HG03342 (cell line): ENCODE data around the gene CAMTA1.

Experiments
- ATAC-seq: cut with Tn5 transposase; IDR thresholded peaks from one replicate; pipeline ENCODE4 v1.9.1; 2021; ENCODE audit warnings: mild to moderate bottlenecking, moderate library complexity; ENCODE audit not compliant: unreplicated experiment

Gene CAMTA1

GRCh38 chr1:7015022-7015421, 229.8 kb downstream of the CAMTA1 start:
- ATAC-seq: no peak

DNA sequence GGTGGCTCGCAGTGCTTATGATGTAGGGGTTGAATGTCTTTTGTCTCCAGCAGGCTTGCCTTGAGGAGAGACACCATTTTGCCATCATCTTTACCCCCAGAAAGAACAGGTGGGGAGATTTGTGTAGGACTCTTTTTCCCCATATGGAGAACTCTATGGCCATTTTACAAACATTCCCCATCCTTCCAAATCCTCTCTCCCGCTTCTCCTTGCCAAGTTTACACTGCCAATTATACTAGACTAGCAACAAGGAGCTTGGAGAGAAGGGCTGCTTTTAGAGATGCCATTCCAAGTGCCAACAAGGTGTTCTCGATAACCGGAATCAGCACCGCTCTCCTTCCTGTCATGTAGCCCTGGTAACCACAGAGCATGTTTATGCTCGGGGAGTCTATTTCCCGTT, 233.1 kb downstream of the CAMTA1 start:
- ATAC-seq: no peak

DNA sequence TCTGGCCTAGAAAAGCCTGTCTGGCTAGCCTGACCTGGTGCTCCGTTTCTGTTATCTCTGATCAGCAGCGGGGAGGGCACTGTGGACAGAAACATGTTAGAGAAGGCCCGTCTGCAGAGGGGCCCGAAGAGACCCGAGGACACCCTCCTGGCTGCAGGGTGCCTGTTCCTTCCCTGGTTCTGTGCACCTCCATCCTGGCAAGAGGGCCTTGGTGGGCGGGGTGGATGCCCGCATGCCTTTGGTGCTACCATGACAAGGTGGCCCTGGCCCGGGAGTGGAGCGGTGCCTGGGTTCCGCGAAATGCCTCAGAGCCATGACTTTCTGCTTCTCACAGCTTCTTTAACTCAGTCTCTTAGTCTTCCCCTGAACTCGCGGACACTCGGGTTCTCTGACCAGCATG, 233.6 kb downstream of the CAMTA1 start:
- no peak for ATAC-seq

- ATAC-seq: no peak
Observed at GRCh38 chr1:7019510-7019909, 234.3 kb downstream of the CAMTA1 start.

GRCh38 chr1:7022058-7022457, 236.8 kb downstream of the CAMTA1 start:
- ATAC-seq: no peak

DNA sequence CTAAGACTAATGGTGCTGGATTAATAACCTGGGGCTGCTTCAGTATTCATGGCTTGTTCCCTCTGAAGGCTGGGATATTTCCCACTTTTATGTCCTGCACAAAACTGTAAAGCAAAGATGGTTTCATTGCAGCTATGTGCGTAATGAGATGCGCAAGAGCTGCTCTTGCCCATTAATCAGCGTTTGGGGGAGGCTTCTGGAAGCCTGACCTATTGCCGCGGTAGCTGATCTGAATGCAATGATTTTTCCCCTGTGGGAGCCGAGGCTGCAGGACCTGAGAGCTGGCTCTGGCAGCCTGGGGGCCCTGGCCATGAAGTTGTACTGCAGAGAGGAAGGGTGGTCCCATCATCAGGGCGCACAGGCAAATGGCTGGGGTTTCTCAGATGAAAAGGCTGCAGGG, 239.8 kb downstream of the CAMTA1 start:
- no peak for ATAC-seq

GRCh38 chr1:7026169-7026568, 240.9 kb downstream of the CAMTA1 start:
- no peak for ATAC-seq

DNA sequence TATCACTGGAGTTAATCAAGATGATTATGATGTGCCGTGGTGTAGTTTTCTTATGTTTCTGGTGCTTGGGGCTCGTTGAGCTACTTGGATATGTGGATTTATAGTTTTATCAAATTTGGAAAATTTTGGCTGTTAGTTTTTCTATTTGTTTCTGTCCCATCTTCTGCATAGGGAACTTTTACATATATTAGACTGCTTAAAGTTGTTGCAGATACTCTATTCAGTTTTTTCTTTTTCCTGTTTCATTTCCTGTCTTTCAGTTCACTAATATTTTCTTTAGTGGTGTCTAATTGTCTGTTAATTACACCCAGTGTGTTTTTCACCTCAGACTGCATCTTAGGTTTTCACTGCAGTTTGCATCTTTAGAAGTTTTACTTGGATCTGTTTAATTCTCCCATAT, 247.7 kb downstream of the CAMTA1 start:
- no peak for ATAC-seq

GRCh38 chr1:7036386-7036785, 251.1 kb downstream of the CAMTA1 start:
- ATAC-seq: no peak

GRCh38 chr1:7039590-7040220, 254.5 kb downstream of the CAMTA1 start:
- no peak for ATAC-seq

DNA sequence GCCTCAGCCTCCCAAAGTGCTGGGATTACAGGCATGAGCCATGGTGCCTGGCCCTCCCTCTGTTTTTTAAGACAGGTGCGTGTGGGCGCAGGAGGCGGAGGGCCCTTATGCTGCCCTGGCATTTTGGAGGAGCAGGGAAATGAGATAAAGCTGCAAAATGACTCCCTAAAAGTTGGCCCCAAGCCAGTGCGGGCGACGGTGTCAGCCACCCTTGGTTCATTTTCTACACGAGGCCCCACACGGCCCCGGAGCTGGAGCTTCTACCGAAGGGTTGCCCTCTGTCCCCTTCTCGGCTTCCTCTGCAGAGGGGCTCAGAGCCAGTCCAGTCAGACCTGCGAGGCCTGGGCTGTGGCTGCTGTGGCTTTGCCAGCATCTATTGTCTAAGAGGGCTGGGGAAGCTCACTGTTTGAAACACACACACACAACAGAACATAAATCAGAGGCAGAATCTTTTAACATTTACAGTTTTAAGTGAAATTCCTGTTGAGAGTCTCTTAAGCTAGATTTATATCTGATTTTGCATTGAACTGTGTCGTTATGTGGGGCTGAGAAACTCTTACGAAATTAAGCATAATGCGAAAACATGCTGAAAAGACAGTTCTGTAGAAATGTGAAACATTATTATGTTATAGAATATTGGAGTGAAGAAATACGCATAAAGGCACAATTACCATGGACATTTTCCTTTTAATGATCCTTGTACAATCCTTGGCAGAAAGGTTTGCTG, 255.9 kb downstream of the CAMTA1 start:
- no peak for ATAC-seq

- ATAC-seq: no peak
Observed at GRCh38 chr1:7042322-7043190, 257.3 kb downstream of the CAMTA1 start.

DNA sequence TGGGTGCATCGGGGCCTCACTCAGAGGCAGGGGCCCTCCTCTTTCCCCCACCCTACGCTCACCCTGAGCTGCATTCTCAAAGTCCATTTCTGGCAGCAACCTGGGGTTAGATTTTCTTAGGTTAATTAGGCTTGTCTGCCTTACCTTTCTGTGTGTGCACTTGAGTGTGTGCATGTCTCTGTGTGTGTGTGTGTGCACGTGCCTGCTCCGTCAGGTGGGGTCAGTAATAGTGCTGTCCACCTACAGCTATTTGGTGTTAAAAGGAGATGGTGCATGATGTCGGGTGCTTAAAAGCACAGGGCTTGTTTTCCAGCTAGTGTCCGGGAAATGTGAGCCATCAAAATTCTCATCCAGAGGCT, 257.9 kb downstream of the CAMTA1 start:
- no peak for ATAC-seq

DNA sequence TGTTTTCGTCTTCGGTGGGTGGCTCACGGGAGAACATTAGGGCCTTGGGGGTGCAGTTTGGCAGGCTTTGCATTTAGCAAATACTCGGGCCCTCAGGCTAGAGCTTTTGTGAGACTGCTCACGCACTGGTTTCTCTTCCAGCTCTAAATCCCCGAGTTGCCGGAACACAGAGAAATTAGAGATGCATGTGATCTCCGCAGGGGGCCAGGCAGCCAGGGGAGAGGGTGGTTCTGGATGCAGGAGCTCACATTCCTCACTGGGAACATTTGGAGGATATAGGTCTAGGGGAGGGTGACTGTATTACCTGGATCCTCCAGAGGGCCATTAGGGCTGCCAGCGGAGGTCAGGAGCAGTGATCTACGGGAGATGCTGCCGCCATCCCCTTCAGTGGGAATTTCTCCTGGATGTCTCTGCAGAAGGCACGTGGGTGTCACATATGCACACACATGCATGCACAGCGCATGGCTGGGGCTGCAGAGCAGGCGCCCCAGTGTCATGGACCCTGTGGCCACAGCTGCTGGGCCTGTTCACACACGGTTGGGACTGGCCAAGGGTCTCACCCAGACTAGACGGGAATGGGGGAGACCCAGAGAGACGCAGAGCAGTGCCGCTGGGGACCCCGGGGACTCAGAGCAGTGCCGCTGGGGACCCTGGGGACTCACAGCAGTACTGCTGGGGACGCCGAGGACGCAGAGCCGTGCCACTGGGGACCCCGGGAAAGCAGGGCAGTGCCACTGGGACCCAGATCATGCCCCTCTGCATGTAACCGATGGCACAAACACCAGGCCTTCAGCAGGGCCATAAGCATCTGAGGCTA, 258.7 kb downstream of the CAMTA1 start:
- no peak for ATAC-seq

DNA sequence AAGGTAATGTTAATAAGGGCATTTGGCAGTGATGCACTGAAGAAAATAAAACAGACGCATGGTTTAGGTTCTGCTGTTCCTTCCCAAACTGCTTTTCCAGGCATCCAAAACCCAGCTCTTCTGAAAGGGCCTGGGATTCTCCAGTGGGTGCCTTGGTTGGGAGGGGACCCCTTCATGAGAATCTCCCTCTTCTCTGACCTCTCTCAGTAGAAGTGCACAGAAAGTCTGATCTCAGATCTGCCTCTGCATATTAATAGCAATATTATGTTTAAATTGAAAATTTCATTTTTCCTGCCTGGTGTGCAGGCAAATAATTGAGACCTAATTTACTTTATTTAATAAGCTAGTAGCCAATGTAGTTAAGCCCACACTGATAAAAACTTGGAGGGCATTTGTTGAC, 260.6 kb downstream of the CAMTA1 start:
- ATAC-seq: no peak

GRCh38 chr1:7046314-7046713, 261.1 kb downstream of the CAMTA1 start:
- ATAC-seq: no peak

- ATAC-seq: no peak
Observed at GRCh38 chr1:7046891-7047290, 261.6 kb downstream of the CAMTA1 start.

- ATAC-seq: no peak
Observed at GRCh38 chr1:7047866-7048265, 262.6 kb downstream of the CAMTA1 start.

DNA sequence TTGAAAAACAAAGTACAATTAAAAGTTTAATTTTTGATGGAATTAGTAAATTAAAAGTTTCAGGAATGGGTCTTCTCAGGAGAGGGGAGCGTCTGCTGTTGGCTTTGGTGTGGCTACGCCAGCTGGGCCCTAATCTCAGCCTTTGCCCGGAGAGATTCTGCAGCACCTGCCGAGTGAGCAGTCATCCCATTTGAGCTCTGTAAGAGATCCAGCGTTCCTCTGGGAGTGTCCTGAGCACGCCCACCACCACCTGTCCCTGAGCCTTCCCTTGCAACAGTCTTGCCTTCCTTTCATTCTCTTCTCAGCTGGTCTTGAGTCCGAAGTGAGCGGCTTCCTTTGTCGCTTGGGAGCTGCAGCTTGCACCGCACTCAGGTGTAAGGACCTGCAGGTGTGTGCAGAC, 263.1 kb downstream of the CAMTA1 start:
- ATAC-seq: no peak

DNA sequence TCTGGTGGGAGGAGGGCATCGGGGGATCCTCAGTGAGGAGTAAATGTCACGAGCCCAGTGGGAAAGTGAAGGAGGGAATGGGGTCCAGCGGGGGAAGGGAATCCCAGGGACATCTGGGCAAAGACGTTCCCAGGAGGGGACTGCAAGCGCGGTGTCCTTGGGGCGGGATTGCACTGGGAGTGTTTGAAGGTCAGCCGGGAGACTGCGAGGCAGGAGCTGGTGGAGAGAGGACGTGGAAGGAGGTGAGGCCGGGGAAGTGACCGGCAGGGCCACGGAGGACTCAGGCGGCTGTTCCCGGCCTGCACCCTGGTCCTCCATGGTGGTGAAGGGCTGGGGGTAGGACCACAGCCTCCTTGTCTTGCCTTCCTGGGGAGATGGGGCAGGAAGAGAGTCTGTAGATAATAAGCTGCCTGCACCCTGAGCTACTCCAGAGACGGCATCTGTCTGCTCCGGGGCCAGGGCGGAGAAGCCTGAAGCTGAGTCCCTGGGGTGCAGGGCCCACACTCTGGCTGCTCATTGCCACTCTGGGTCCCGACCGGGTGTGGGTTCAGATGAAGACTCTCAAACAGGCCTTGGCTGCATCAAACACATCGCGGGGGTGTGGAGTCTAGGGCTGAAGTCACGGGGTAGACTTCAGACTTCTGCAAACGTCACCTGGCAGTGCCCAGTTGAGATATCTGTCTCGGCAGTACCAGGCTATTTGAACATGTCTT, 264.8 kb downstream of the CAMTA1 start:
- ATAC-seq: no peak
